GM18508 (cell line): ENCODE data around the gene ZNRF3.

Experiments used
- ATAC-seq: cut with Tn5 transposase; IDR thresholded peaks from one replicate; pipeline ENCODE4 v1.9.1; 2021; ENCODE audit warnings: moderate number of reproducible peaks; ENCODE audit not compliant: insufficient read depth, unreplicated experiment

Gene ZNRF3

GRCh38 chr22:28949788-28950187, 66.4 kb downstream of the ZNRF3 start:
- ATAC-seq = no peak

GRCh38 chr22:28950617-28951411, 67.4 kb downstream of the ZNRF3 start:
- ATAC-seq = no peak

- no peak for ATAC-seq
Measured at GRCh38 chr22:28951530-28951929, 68.2 kb downstream of the ZNRF3 start.

GRCh38 chr22:28951969-28952521, 68.7 kb downstream of the ZNRF3 start:
- no peak for ATAC-seq

GRCh38 chr22:28952857-28953256, 69.5 kb downstream of the ZNRF3 start:
- ATAC-seq = no peak

- ATAC-seq = no peak
Measured at GRCh38 chr22:28953403-28953802, 70.0 kb downstream of the ZNRF3 start.

- ATAC-seq = no peak
Measured at GRCh38 chr22:28953976-28954880, 70.9 kb downstream of the ZNRF3 start.

- no peak for ATAC-seq
Measured at GRCh38 chr22:28955817-28956216, 72.4 kb downstream of the ZNRF3 start.

GRCh38 chr22:28956506-28956905, 73.1 kb downstream of the ZNRF3 start:
- no peak for ATAC-seq

GRCh38 chr22:28958611-28959010, 75.2 kb downstream of the ZNRF3 start:
- ATAC-seq = no peak

- no peak for ATAC-seq
Measured at GRCh38 chr22:28962042-28962554, 78.7 kb downstream of the ZNRF3 start.

GRCh38 chr22:28963362-28963761, 80.0 kb downstream of the ZNRF3 start:
- no peak for ATAC-seq

- no peak for ATAC-seq
Measured at GRCh38 chr22:28967163-28967665, 83.8 kb downstream of the ZNRF3 start.

- ATAC-seq = no peak
Measured at GRCh38 chr22:28967969-28968368, 84.6 kb downstream of the ZNRF3 start.

- no peak for ATAC-seq
Measured at GRCh38 chr22:28969401-28970168, 86.2 kb downstream of the ZNRF3 start.

GRCh38 chr22:28973352-28973751, 90.0 kb downstream of the ZNRF3 start:
- no peak for ATAC-seq

GRCh38 chr22:28977060-28977459, 93.7 kb downstream of the ZNRF3 start:
- ATAC-seq = no peak

- ATAC-seq = no peak
Measured at GRCh38 chr22:28977481-28977971, 94.2 kb downstream of the ZNRF3 start.

GRCh38 chr22:28978158-28978557, 94.8 kb downstream of the ZNRF3 start:
- ATAC-seq = no peak
